GM10847 (cell line): Measurements from ENCODE around the gene PPP1R8.

Source experiments
- POLR2A ChIP-seq: IDR thresholded peaks from 2 replicates; pipeline ENCODE4 v1.6.1; 2011; ENCODE audit not compliant: insufficient read length; ENCODE audit errors: extremely low read depth

The PPP1R8 gene

DNA sequence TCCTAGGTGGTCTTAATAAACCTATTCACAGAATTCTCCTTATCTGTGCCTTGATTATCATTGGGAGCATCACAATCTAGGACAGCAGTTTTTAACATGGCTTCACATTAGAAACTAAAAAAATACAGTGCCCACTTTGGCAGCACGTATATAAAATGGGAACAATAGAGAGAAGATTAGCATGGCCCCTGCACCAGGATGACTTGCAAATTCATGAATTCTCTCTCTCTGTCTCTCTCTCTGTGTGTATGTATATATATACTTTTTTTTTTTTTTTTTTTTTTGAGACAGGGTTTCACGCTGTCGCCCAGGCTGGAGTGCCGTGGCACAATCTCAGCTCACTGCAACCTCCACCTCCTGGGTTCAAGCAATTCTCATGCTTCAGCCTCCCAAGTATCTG lies 6.2 kb upstream of the PPP1R8 start:
- TF ChIP-seq POLR2A, result no peak

DNA sequence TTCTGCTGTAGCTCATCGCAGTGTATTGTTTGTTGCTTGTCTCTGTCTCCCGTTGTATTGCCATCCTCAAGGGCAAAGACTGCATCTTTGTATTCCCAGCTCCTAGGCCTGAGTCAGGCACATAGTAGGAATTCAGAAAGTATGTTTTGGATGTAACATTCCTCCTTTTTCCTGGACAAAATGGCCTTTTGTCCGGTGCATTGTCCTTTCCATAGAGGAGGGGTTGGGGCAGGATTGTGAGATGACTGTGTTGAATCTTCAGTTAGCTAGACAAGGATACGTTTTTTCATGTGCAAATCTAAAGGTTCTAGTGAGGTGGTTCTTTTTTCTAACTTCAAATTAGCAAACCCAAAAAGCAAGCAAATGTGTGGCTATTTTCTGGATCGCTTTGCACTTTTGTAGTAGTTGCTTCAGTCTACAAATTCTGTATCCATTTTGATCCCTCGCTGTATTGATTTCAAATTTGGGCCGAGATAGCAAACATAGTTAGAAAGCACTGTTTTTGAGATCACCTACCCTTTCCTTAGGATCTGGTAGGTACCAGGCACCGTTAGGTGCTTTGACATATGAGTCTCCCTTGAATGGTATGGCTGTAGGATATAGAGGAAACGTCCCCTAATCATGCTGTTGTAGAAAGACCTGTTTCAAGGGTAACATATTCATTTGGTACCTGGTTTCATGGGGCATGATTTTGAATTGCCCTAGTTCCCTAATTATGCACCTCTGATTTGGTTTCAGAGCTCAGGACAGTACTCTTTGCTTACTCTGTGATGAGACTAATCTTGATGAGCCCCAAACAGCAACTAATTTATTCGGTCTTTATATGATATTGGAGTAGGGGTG lies 1.2 kb downstream of the PPP1R8 start:
- no peak for TF ChIP-seq POLR2A

DNA sequence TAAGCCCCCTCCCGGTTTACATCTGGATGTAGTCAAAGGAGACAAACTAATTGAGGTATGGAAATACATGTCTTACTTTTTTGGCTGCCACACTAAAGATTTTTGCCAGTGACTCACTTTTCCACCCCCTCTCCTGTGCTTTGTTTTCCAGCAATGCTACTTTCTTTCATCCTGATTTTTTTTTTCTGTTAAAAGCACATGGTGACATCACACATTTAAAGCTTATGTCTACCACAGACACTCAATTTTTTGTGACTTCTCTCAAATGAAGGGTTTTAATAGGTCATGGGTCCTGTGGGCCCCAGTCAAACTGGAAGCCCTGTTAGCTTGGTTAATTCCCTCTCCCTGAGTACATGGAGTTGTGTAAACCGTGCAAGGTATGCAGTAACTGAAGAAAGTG lies 2.2 kb downstream of the PPP1R8 start:
- no peak for TF ChIP-seq POLR2A

DNA sequence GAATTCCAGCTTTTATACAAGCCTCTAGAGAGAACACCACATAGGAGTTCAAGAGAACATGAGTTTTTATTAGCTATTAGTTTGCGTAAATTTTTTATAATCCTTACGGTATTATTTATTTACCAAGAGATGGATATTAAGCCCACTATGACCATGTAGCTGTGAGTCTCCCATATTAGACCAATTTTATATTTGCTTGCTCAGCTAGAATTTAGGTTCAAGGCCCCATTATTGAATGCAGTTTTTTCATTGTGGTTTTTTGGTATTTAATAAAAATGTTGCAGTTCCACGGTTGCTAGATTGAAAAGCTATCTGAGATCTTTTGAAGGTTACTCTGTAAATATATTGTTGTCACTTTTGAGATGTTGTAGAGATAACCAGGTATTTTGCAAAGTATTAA lies 2.9 kb downstream of the PPP1R8 start:
- no peak for TF ChIP-seq POLR2A

DNA sequence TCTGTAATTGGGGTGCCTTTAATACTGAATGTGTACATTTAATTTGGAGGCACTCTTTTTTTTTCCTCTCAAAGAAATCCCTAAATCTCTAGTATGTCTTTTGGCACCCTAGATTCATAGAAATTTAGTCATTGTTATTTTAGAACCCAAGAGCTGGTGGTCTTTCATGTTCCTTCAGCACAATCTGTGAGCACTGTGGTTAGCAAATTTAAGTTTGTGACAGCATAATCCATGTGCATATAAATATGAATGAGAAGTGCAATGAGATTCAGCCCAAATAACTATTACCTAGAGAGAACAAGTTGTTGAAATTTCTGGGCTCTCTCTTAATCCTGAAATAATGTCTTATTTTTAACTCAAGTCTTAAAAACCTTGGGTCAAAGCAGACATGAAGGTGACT lies 4.5 kb downstream of the PPP1R8 start:
- no peak for TF ChIP-seq POLR2A

DNA sequence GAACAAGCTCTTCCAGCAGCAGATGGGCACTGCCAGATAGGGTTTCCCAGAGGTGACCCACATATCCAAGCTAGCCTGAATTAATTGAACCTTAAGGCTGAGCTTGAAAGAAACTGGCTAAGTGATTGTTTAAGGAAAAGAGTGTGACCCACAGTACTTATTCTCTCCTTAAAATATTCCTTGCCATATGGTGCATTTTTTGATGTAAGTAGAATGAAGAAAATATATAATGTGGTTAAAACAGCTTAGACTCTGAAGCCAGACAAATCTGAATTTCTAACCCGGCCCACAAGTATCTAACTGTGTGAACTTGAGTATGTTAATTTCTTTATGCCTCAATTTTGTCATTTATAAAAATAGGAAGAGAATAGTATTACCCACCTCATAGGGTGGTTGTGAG lies 4.9 kb downstream of the PPP1R8 start:
- TF ChIP-seq POLR2A, result no peak

DNA sequence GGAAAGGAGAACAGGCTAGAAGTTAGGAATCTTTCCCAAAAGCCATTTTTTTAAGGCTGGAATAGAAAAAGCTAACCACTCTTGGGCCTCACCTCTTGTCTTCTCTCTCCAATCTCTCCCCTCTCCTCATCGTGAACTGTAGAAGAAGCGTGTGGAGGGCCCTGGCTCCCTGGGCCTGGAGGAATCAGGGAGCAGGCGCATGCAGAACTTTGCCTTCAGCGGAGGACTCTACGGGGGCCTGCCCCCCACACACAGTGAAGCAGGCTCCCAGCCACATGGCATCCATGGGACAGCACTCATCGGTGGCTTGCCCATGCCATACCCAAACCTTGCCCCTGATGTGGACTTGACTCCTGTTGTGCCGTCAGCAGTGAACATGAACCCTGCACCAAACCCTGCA lies 19.4 kb downstream of the PPP1R8 start:
- TF ChIP-seq POLR2A, result no peak

DNA sequence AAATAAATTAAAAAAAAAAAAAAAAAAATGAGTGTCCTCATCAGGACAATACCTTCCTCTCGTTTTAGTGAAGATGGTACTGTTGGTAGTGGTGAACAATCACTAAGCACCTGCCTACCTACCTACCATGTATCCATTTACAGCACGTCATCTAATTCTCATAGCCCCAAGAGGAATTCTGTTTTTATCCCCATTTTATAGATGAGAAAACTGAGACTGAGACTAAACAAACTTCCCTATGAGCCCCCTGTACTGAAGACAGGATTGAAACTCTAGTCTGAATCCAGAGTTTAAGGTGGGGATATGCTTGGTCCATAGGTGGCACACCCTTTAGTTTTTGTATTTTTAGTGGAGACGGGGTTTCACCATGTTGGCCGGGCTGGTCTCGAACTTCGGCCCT lies 24.5 kb downstream of the PPP1R8 start:
- TF ChIP-seq POLR2A, result no peak

DNA sequence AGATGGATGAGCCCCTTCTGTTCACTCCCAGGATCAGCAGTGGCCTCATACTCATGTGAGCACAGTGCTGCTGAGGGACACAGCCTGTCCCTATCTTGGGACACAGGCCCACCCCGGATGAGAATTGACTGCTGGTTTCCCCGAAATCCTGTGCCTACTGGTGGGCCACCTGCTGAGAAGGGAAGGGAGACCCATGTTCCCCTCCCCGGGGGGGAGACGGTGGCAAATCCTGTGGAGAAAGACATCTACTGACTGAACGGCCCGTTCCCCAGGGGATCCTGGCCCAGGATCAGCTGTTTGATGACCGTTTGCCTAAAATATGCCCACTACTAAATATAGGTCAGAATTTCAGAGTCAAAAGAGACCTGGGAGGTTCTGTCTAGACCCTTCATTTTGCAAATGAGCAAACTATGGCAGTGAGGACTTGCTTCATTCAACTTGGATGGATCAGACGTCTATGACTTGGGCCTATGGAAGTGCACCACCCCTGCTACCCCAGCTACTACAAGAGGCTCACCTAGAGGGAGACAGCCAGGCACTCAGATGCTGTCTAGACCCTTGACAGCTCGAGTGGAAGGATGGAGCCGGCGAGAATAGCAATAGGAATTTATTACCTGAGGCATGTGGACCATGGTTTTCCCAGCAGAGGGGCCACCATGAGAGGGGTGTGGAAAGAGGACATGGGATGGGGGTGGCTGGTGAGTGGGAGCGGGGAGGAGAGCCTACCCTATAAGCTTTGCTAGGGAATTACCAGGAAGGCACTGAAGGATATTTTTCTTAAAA lies 26.2 kb downstream of the PPP1R8 start:
- no peak for TF ChIP-seq POLR2A

DNA sequence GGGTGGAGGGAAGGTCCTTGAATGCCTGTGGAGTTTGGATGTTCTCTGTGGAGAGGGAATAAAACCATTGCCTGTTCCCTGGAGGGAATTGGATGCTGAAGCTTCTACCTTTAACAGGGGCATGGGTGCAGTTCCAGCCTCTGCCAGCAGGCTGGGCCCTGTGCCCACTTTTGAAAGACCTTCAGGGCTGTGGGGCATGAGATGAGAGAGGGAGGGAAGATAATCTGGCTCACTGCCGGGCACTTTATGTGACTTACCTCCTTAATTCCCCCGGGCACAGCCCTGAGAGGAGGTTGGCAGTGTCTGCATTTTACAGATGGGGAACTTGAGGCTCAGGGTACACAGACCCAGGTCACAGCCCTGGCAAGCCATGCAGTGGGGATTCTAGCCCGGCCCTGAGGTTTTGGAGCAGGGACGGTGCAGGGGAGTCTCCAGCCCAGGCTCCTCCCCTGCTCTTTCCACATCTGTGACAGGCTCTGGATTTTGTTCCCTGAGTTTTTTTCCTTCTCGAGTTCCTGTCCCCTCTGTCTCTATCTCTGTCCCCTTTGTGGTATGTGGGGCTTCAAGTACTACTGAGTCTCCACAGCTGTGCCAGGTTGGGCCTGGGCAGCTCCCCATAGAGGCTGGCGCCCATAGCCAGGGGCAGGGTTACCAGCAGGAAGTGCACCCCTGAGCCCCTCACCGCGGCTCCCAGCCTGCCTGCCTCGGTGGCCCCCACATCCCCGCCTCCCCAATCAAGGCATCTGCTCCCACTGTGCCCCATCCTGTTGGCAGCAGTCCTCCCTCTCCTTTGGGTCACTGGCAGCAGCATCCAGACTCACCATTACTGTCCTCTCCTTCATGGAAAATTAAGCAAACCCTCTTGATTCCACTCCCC lies 27.7 kb downstream of the PPP1R8 start:
- no peak for TF ChIP-seq POLR2A

DNA sequence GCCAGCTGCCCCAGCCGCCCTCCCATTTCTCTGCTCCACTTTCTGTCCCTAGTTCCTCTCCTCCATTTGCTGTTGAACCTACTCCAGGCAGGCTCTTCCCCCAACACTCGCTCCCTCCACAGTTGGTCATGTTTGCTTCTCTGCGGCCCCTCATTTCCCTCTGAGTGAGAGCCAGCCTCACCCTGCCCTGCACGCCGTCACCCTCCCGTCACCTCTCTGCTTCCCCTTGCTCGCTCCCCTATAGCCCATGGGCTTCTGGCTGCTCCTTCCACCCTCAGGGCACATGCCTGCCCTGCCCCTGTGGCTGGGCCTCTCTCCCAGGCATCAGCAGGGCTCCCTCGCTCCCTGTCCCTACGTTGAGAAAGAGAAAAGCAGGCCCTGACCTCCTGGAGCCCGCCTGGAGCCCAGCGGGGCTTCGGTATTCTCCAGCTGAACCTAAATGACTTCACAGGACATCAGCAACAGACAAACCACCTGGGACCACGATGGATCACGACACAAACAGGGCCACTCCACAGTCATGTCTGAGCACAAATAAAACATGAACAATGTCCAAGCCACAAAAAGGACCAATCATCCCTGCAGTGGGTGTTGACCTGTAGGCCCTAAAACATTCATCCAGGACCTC lies 28.5 kb downstream of the PPP1R8 start:
- no peak for TF ChIP-seq POLR2A

DNA sequence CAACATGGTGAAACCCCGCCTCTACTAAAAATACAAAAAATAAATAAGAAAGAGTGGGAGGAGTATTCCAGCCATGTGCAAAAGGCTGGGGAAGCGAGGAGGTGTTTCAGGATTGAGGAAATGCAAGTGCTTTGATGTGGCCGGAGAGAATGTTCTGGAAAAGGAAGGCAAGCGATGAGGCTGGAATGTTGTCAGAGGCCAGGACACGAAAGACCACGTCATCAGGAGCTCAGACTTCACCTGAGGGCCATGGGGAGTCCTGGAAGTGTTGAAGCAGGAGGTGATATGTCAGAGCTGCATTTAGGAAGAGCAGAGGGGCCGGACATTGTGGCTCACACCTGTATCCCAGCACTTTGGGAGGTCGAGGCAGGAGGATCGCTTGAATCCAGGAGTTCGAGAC lies 30.9 kb downstream of the PPP1R8 start:
- no peak for TF ChIP-seq POLR2A

DNA sequence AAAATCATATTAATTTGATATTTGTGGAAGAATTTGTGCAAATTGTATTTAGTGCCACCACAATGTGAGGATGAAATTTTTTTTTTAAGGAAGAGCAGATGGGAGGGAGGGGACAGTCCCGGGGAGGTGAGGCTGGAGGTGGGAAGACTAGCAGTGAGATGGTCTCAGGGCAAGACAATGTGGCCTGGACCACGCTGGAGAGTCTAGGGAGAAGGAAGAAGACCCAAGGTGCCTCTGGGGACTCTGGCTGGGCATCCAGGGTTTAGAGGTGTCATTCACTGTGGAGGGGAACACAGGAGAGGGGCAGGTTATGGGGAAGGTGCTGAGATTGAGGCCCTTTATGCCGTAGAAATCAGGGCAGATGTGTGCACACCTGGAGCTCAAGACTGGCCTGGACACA lies 31.4 kb downstream of the PPP1R8 start:
- no peak for TF ChIP-seq POLR2A

DNA sequence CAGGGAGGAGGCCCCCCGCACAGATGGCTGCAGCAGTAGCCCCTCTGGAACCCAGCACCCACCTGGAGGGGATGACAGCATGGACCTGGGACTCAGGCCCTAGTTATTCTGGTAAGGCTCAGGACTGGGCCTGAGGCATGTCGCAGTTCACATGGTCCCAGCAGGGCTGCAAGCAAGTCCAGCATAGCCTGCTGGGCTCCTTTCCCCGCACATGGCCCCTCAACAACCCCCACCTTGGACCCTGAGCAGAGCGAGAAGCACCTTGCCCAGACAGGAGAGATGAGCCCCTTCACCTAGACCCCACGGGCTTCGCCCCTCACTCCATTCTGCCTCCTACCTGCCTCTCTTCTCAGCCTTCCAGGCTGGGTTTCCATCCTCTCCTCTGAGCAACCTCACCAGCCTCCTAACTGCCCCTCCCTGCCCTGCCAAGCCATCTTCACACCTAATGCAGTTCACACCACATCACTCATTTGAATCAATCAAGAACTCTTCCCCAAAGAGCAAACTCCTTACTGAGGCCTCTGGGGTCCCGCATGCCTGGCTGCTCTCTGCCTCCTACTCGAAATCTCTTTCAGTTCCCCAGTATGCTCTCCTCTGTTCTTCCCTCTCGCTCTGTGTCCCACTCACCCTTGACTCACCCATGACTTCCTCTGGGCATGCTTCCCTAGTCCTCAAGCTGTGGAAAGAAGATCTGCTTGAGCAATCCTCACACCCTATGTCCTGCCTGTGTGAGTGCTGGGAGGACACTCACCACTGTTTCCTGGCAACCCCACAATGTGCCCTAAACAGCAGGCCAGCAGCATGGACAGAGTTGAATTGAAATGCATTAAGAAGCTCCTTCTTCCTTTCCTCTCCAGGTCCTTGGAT lies 32.3 kb downstream of the PPP1R8 start:
- no peak for TF ChIP-seq POLR2A
